Chondrocyte (in vitro differentiated cells): Measurements from ENCODE around the gene ATP10A. TPM values are rescaled to one million over a fixed set of nuclear protein-coding genes. Genes with fewer than 3 reads are reported as not detected.

ENCODE experiments used
- DNase-seq: peaks from one replicate; pipeline ENCODE4 v3.0.0; 2021; ENCODE audit warnings: mixed read lengths, low spot score
- H3K27ac Mint-ChIP-seq: one replicate; pipeline ENCODE4 v1.8.0; 2021; ENCODE audit warnings: mild to moderate bottlenecking, moderate library complexity, mixed read lengths; ENCODE audit not compliant: unreplicated experiment
- H3K27me3 Mint-ChIP-seq: 2 replicates; pipeline ENCODE4 v1.8.0; 2021; ENCODE audit warnings: low read depth, mixed read lengths
- H3K36me3 Mint-ChIP-seq: 2 replicates; pipeline ENCODE4 v1.8.0; 2021; ENCODE audit warnings: low read depth, mixed read lengths
- H3K4me1 Mint-ChIP-seq: 2 replicates; pipeline ENCODE4 v1.8.0; 2021; ENCODE audit warnings: low read depth, mild to moderate bottlenecking, mixed read lengths
- H3K4me3 Mint-ChIP-seq: one replicate; pipeline ENCODE4 v1.8.0; 2021; ENCODE audit warnings: mild to moderate bottlenecking, moderate library complexity, mixed read lengths; ENCODE audit not compliant: unreplicated experiment
- H3K9me3 Mint-ChIP-seq: 2 replicates; pipeline ENCODE4 v1.8.0; 2021; ENCODE audit warnings: low read depth, mixed read lengths
- CTCF ChIP-seq: fragments of 200-600 bp; sonication (generic); IDR thresholded peaks from 2 replicates; pipeline ENCODE4 v1.5.0; 2021; ENCODE audit warnings: antibody characterized with exemption, mild to moderate bottlenecking, moderate library complexity
- total RNA-seq: library from RNA; stranded (reverse); gene quantifications from 3 replicates; pipeline ENCODE4 v1.2.1, GENCODE V29; 2021

Gene ATP10A
- total RNA-seq, 1 donor from 2014 or later, result 163 TPM

- Mint-ChIP-seq H3K9me3 (no peaks in the 10 kb centered on the region), H3K4me3 (no peak overlapping the region), H3K27me3 (no peaks in the 10 kb centered on the region), H3K27ac (peak overlapping the region; percentile 89), H3K36me3 (peaks cover 56% of the 10 kb centered on the region), H3K4me1 (peaks cover 60% of the 10 kb centered on the region)
- DNase-seq, result peak; percentile 81
- no peak for TF ChIP-seq CTCF
Observed at GRCh38 chr15:25718597-25718996, 144.5 kb downstream of the ATP10A start.

GRCh38 chr15:25718169-25718536 lies 145.0 kb downstream of the ATP10A start:
- no peak for TF ChIP-seq CTCF
- no peak overlapping the region for H3K4me3 Mint-ChIP-seq
- peaks cover 60% of the 10 kb centered on the region for H3K4me1 Mint-ChIP-seq
- peaks cover 59% of the 10 kb centered on the region for H3K36me3 Mint-ChIP-seq
- peak overlapping the region; percentile 89 for H3K27ac Mint-ChIP-seq
- H3K27me3 Mint-ChIP-seq, result no peaks in the 10 kb centered on the region
- H3K9me3 Mint-ChIP-seq, result no peaks in the 10 kb centered on the region
- DNase-seq, result no peak

DNA sequence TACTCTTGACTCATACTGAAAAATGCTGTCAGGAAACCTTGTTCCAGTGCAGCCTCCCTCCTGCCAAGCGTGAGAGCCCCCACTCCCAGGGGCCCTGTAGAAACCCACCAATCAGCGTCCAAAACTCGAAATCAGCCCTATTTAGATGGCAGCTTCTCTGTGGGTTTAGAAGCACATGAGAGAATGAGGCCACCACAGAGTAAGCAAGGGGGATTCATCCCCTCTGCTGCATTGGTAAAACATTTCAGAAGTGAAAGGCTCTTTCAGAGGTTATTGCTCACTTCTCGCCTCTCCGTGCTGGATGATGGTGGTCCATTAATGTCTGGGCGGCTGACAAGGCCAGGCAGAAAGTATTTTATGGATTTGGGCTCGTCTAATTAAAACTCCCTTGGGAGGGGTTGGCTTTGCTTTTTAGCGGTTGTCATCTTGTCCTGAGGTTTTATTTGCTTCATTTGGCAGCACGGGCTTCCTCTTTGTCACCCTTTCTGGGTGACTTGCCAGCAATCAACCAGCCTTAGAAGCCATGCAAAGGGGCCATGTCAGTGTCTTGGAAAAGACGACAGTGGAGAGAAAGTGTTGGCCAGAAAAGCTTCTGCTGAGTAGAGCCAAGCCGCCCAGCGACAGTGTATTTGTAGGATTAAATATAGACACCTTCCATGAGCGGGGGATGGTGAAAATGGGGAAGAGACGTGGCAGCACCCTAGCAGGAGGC lies 145.5 kb downstream of the ATP10A start:
- TF ChIP-seq CTCF, result no peak
- Mint-ChIP-seq H3K9me3 (no peaks in the 10 kb centered on the region), H3K36me3 (peaks cover 54% of the 10 kb centered on the region), H3K4me3 (no peak overlapping the region), H3K27me3 (no peaks in the 10 kb centered on the region), H3K27ac (peak overlapping the region; percentile 89), H3K4me1 (peaks cover 56% of the 10 kb centered on the region)
- DNase-seq, result peak; percentile 77

DNA sequence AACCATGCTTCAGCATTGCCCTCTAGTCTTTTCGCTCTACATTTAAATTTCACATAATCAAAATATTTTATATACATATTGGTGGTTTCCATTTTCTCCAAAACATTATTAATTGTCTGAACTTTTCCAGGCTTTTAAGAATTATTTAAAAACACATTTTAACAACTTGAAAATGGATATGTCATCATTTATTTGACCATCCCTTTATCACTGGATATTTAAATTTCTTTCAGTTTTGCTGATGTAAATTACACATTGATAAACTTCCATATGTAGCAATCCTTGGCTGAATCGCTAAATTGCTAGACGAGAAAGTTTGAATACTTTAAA lies 146.0 kb downstream of the ATP10A start:
- no peak overlapping the region for H3K4me3 Mint-ChIP-seq
- no peaks in the 10 kb centered on the region for H3K27me3 Mint-ChIP-seq
- no peak for DNase-seq
- H3K4me1 Mint-ChIP-seq, result peaks cover 51% of the 10 kb centered on the region
- peaks cover 56% of the 10 kb centered on the region for H3K36me3 Mint-ChIP-seq
- no peaks in the 10 kb centered on the region for H3K9me3 Mint-ChIP-seq
- peak overlapping the region; percentile 89 for H3K27ac Mint-ChIP-seq
- no peak for TF ChIP-seq CTCF

GRCh38 chr15:25716414-25717126 lies 146.6 kb downstream of the ATP10A start:
- DNase-seq, result peak; percentile 70
- Mint-ChIP-seq H3K27me3 (no peaks in the 10 kb centered on the region), H3K4me3 (no peak overlapping the region), H3K36me3 (peaks cover 54% of the 10 kb centered on the region), H3K9me3 (no peaks in the 10 kb centered on the region), H3K27ac (peak overlapping the region; percentile 65), H3K4me1 (peaks cover 45% of the 10 kb centered on the region)
- no peak for TF ChIP-seq CTCF
